DLD1 (cell line): ENCODE measurements around the gene TJP3.

Source experiments
- in situ Hi-C: cut with HindIII; loops from 2 replicates; pipeline ENCODE4 v1.10.0; 2017; ENCODE audit warnings: low sequenced_read_pairs

The TJP3 gene

DNA sequence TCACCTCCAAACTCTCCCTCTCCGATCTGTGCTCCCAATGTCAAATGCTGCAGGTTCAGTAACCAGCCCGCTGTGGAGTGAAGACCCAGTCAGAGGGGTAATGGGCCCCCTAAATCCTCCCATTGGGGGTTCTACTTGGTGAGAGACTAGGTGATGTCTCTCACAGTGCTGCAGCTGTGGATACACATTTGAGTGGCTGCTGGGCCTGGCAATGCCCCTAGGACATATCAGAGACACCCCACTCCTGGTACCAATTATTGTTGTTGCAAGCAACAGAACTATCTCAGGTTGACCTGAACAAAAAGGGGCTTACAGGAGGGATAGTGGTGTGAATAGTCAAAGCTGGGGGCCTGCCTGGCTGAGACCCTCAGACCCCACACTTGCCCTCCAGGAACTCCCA is 73.4 kb downstream of the TJP3 start:
- in situ Hi-C loops = no loop called here

GRCh38 chr19:3782330-3782729 is 74.1 kb downstream of the TJP3 start:
- in situ Hi-C loops = no loop called here

GRCh38 chr19:3782903-3783302 is 74.7 kb downstream of the TJP3 start:
- in situ Hi-C loops = no loop called here

DNA sequence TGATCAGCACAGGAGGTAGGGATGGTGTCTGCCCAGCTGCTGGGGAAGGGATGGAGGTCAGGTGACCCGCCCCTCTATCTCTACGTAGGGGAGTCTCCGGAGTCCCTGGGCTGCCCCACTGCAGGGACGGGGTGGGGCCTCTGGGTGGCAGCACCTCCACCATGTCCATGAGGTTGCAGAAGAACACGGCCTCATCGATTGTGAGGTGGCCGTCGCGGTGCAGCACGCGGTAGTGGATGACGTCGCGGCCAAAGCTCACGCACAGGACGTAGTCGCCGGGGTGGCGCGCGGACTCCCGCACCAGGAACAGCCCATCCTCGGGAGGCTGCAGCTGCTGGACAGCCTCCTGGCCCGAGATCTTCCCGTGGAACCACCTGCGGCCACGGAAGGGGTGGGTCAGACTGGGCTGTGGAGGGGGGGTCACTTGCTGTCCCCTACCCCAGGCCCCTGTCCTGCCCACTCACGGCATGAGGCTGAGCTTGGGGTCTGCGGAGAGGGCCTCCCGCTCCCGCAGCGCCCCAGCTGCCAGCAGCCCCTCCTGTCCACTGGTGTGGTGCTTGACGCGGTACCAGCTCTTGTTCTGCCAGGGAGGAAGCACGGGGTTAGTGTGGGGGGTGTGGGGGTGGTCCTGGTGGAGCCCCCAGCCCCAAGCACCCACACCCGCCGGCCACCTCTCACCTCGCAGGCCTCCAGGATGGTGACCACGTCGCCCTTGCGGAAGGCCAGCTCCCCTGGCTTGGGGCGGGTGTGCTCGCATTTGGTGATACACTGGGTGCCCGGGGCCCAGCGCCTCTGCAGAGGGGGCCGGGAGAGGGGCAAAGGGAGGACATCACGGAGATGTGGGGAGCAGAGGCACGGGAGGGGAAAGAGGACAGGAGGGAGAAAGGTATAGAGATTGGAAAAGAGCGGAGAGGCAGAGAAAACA is 75.7 kb downstream of the TJP3 start:
- in situ Hi-C loops = no loop called here

DNA sequence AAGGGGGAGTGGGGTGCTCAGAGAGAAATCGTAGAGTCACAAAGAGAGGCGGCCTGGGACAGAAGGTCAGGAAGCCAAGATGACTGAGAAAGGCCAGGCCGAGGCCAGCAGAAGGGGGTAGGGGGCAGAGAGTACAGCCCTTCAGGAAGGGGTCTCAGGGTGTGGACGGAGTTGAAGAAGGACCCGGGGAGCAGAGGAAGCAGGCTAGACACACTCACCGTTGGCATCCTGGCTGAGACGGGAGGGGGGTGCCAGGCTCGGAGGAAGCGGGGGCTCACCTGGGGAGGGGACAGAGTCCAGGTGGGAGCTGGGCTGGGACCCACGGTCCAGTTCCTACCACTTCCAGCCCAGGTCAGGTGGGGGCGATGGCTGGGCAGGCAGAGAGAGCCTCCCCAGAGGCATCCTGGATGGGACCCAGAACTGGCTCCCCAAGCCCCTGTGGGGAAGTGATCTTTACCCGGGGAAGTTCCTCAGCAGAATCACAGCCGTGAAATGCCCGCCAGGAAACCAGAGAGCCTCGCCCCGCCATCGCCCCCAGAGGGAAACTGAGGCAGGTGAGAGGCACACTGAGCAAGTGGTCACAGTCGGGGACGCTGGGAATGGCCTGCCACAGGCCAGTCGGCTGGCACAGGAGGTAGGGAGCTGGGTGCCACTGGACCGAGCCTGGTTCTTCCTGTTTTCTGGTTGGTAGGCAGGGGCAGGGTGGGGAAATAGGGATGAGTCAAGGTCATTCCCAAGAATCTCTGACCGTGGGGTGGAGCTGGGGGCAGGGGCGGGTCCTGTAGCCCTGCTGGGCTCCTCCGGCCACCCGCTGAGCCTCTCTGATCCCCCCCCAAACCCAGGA is 76.6 kb downstream of the TJP3 start:
- in situ Hi-C loops = no loop called here

DNA sequence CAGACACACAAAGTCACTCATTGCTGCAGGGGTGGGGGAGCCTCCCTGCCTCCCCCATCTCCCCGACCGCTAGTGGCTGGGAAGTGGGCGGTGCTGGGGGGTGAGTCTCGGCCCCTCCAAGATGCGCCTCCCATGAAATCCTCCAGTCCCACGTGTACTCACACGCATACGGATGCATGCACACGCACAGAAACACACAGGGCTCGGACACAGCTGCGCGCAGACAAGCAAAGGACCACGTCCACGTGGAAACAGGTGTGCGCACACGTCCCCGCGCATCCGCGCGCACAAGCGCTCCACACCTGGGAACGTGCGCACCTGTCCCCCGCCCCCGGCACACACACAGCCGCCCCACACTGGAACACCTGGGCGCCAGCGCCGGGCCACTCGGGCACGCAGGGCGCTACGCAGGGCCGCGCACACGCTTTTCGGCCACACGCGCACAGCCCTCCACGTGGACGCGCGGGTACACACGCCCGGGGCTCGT is 77.3 kb downstream of the TJP3 start:
- in situ Hi-C loops = no loop called here

DNA sequence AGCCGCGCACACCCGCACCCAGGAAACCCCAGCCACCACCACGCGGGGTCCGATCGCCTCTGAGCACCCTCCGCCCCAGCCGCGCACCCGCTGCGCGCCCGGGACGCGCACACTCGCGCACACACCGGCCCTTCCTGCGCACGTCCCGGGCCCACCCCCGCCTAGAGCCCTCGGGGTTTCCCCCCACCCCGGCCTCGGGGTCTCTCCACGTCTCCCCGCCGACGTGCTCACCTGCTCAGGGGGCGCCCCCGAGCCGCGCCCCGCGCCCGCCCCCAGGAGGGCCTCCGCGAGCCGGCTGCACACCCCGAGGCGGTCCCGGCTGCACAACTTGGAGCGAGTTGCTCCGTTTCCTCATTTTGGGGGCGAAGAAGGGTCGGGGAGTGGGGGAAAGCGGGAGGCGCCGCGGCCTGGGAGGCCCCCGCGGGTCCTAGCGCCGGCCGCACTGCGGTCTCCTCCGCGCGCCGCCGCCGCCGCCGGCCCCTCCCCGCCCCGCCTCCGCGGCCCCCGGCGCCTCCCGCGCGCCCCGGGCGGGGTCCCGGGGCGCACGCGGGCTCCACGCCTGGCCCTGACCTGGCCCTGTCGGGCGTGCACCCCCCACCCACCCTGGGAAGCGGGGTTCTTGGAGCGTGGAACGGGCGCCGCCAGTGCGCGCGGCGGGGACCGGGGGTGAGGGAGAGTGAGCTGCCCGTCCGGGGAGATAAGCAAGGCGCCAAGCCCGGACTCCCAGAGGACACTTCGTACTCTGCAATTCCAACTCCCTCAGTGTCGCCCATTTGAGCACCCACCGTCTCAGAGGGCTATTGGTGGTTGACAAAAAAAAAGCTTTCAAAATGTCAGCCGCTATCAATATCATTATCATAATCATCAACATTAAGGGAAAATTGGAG is 78.0 kb downstream of the TJP3 start, which contains the start of gene MATK:
TSS of gene MATK (minus strand) at position 444 of the 887 bp plus-strand sequence. CDS start 1,246 bp downstream, outside the sequence.
- in situ Hi-C loops = no loop called here

GRCh38 chr19:3788996-3789778 is 81.0 kb downstream of the TJP3 start:
- in situ Hi-C loops = no loop called here

DNA sequence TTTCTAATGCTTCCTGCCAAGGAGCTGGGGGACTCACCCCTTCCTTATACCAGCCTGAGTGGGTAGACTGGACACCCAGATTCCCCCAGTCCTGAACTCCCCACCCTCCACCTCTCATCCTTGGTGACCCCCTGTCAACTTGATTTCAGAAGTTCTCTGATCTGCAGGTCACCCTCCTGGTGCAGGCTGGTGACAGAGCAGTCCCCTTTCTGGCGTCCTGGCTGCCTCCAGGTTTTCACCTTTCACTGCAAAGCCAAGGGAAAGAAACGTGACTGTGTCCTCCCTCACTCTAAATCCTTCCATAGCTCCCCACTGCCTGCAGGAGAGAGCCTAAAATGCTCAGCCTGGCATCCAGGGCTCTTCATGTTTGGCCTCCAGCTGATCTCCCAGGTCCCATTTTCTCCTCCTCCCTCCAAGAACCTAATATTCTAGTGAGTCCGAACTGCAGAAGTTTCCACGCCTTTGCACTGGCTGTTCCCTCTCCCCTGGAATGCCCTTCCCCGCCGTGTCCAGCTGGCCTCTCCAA is 82.1 kb downstream of the TJP3 start:
- in situ Hi-C loops = no loop called here

DNA sequence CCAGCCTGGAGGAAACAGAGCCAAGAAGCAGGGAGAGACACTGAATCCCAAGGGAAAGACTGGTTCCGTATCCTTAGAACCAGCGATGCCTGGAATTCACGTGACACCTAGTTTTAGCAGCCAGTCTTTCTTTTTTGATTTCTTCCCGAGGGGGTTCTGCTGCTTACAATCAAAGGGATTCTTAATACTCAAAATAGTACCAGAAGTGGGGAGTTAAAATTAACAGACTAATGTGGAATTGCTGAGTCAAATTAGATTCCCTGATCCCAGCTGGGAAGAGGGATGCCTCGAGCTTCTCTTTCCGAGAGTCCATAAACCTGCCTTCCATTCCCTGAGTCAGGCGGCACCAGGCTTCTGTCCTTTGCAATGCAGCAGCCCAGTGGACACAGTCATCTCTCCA is 82.8 kb downstream of the TJP3 start:
- in situ Hi-C loops = no loop called here

- in situ Hi-C loops = no loop called here
Measured at GRCh38 chr19:3792114-3792513, 83.9 kb downstream of the TJP3 start.

GRCh38 chr19:3793799-3794198 is 85.6 kb downstream of the TJP3 start:
- in situ Hi-C loops = no loop called here

DNA sequence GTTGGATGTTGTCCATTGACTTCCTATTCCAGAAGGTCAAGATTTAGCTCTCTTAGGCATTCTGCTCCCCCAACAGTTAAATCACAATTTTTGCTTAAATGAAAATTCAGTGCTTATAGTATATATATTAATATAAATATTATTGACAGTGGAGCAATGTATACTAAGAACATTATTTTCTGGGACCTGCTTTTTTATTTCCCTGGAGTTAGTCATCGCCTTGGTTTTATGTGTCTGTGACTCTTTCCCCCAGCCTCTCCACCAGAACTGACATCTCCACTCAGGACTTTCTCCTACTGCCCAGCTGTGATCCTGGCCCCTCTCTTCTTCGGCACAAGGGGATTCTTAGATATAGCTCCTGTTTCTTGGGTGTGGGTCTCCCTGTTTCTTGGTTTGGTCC is 88.2 kb downstream of the TJP3 start:
- in situ Hi-C loops = no loop called here

DNA sequence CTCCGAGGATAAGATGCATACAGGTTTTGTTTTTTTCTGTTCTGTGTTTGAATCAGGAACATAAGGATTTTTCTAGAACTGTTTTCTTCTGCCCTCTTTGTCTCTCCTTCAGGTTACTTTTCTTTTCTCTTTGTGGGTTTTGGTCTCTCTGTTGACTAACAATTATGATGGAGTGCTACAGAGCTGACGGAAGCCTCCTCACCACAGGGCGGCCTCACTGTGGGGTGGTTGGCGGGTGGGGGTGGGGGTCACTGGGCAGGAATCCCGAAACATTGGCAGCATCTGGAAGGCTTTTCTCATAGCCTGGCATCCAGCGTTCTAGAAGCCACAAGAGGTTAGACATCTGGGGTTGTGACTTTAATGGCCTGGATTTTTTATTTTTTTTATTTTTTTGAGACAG is 90.0 kb downstream of the TJP3 start:
- in situ Hi-C loops = no loop called here
